OCI-LY7 (cell line): ENCODE data around the gene CDKN1A. TPM values are rescaled to one million over a fixed set of nuclear protein-coding genes. Genes with fewer than 3 reads are reported as not detected.

Source experiments
- BruUV-seq: library from RNA; stranded (reverse); fragments of 400-500 nt; replicated peaks from 2 replicates; lab custom pipeline; 2021; lab: Mats Ljungman, UMichigan
- CTCF ChIA-PET: fragments of 300-600 bp; sonication (Branson Sonifier 250); formaldehyde crosslinking; loops from one replicate; lab custom pipeline; 2022; ENCODE audit warnings: antibody characterized with exemption; ENCODE audit not compliant: unreplicated experiment; lab: Charles Lee
- POLR2A ChIA-PET: fragments of 300-600 bp; sonication (Branson Sonifier 250); formaldehyde crosslinking; loops from one replicate; lab custom pipeline; 2022; ENCODE audit warnings: antibody characterized with exemption; lab: Charles Lee
- DNase-seq: peaks from one replicate; pipeline ENCODE4 v3.0.0-alpha.2; 2015; ENCODE audit warnings: low spot score
- H2AFZ ChIP-seq: fragments of 200-600 bp; sonication (generic), shearing (Covaris generic); 2 replicates; pipeline ENCODE4 v1.6.1; 2014; ENCODE audit warnings: mild to moderate bottlenecking, antibody characterized with exemption, low read length, moderate library complexity
- H3K27ac ChIP-seq: fragments of 200-600 bp; sonication (generic); 2 replicates; pipeline ENCODE4 v1.5.1; 2014; ENCODE audit warnings: mixed run types, low read depth, mild to moderate bottlenecking, moderate library complexity, low read length, inconsistent platforms; ENCODE audit not compliant: poor library complexity, severe bottlenecking
- H3K36me3 ChIP-seq: fragments of 200-600 bp; sonication (generic); 2 replicates; pipeline ENCODE4 v1.6.1; 2014; ENCODE audit warnings: mild to moderate bottlenecking, antibody characterized with exemption, low read length, moderate library complexity, mixed read lengths; ENCODE audit not compliant: insufficient read depth
- H3K4me1 ChIP-seq: fragments of 200-600 bp; sonication (generic); 2 replicates; pipeline ENCODE4 v1.5.1; 2014; ENCODE audit warnings: mild to moderate bottlenecking, low read length; ENCODE audit not compliant: insufficient read depth, poor library complexity, severe bottlenecking
- H3K4me2 ChIP-seq: fragments of 200-600 bp; sonication (generic); 2 replicates; pipeline ENCODE4 v1.6.1; 2014; ENCODE audit warnings: mild to moderate bottlenecking, low read length
- H3K4me3 ChIP-seq: fragments of 200-600 bp; sonication (generic); 2 replicates; pipeline ENCODE4 v1.5.1; 2014; ENCODE audit warnings: mild to moderate bottlenecking, low read depth, low read length; ENCODE audit not compliant: poor library complexity, severe bottlenecking
- H3K79me2 ChIP-seq: fragments of 200-600 bp; sonication (generic); 2 replicates; pipeline ENCODE4 v1.6.1; 2016; ENCODE audit warnings: low read depth, mild to moderate bottlenecking, low read length, moderate library complexity, mixed read lengths; ENCODE audit not compliant: insufficient read depth
- H3K9me2 ChIP-seq: fragments of 200-600 bp; sonication (generic); 2 replicates; pipeline ENCODE4 v1.6.1; 2016; ENCODE audit warnings: mild to moderate bottlenecking, low read length, mixed read lengths; ENCODE audit not compliant: insufficient read depth
- H3K9me3 ChIP-seq: fragments of 200-600 bp; sonication (generic); 2 replicates; pipeline ENCODE4 v1.6.1; 2014; ENCODE audit warnings: mild to moderate bottlenecking, mixed run types, low read length, mixed read lengths
- H4K20me1 ChIP-seq: fragments of 200-600 bp; sonication (generic); 2 replicates; pipeline ENCODE4 v1.6.1; 2014; ENCODE audit warnings: mild to moderate bottlenecking, antibody characterized with exemption, low read length, moderate library complexity, mixed read lengths; ENCODE audit not compliant: insufficient read depth
- EZH2phosphoT487 ChIP-seq: fragments of 200-600 bp; sonication (generic); IDR thresholded peaks from 2 replicates; pipeline ENCODE4 v1.6.1; 2018; ENCODE audit warnings: low read depth, borderline replicate concordance, mild to moderate bottlenecking, mixed run types, antibody characterized with exemption, low read length, moderate library complexity, mixed read lengths
- intact Hi-C: fragments of 100-400 bp; cut with micrococcal nuclease; formaldehyde crosslinking; loops from one replicate; pipeline ENCODE4 v1.10.0; 2022; ENCODE audit not compliant: unreplicated experiment
- total RNA-seq, 2 experiments: library from RNA; depleted of rRNA in 1 of 2; stranded (reverse); fragments of >200 nt in 1 of 2; shearing (Covaris generic) in 1 of 2; gene quantifications; 2 replicates each; pipeline ENCODE4 v1.2.3, GENCODE V29; 2014 to 2022
- TF ChIP-seq, protein P1 (sequence below): fragments of 200-600 bp; sonication (generic); conservative IDR thresholded peaks from 2 replicates; pipeline ENCODE4 v1.5.1; 2014; ENCODE audit warnings: mild to moderate bottlenecking, antibody characterized with exemption, low read length, moderate library complexity, mixed read lengths

Gene CDKN1A
- total RNA-seq, 2 experiments from 2014 or later, result 0.13 to 1.3 TPM

DNA sequence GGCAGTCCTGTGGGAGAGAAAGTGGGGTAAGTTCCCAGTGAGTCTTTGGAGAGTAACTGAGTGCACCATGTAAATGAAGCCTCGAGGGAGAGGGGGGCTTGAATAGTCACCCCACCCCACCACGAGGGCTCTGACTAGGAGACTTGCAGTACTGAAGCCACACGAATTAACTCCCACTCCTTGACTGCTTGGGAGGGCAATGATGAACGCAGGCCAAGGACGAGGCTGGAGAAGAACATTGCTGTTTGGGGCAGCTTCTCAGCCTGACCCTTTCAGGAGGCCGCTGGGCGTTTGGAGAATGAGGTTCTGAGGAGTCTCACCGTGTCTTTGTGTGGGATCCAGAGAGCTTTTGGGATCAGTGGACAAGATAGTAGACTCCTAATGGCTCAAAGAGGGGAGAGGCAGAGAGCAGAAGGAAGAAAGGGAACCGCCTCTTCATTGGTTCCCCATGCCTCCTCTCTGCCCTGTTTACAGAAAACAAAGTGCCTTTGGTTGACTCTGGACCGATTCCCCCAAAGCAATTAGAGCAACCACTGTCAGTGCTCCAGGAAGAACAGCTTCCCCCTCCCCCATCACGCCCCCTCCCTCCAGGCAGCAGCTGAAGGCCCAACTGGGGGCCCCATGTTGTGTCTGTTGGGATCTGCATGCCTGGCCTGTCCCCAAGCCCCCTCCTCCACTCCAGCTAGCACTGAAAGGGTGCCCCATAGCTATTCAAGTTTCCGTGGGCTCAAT lies 41.7 kb upstream of the CDKN1A start:
- no peak overlapping the region for H3K27ac ChIP-seq
- H3K4me3 ChIP-seq, result no peak overlapping the region
- CTCF ChIA-PET, result no interaction called here
- POLR2A ChIA-PET, result no interaction called here
- intact Hi-C loops, result no loop called here
- H2AFZ ChIP-seq, result no peak overlapping the region
- no peaks in the 10 kb centered on the region for H3K9me3 ChIP-seq
- H3K79me2 ChIP-seq, result no peaks in the 10 kb centered on the region
- DNase-seq, result no peak
- TF ChIP-seq, protein P1, sequence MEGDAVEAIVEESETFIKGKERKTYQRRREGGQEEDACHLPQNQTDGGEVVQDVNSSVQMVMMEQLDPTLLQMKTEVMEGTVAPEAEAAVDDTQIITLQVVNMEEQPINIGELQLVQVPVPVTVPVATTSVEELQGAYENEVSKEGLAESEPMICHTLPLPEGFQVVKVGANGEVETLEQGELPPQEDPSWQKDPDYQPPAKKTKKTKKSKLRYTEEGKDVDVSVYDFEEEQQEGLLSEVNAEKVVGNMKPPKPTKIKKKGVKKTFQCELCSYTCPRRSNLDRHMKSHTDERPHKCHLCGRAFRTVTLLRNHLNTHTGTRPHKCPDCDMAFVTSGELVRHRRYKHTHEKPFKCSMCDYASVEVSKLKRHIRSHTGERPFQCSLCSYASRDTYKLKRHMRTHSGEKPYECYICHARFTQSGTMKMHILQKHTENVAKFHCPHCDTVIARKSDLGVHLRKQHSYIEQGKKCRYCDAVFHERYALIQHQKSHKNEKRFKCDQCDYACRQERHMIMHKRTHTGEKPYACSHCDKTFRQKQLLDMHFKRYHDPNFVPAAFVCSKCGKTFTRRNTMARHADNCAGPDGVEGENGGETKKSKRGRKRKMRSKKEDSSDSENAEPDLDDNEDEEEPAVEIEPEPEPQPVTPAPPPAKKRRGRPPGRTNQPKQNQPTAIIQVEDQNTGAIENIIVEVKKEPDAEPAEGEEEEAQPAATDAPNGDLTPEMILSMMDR, result no peak
- no peak for TF ChIP-seq EZH2phosphoT487
- H3K9me2 ChIP-seq, result no peaks in the 10 kb centered on the region
- BruUV-seq, result no TSS peak
- no peak overlapping the region for H3K4me2 ChIP-seq
- H3K4me1 ChIP-seq, result no peaks in the 10 kb centered on the region
- no peaks in the 10 kb centered on the region for H3K36me3 ChIP-seq
- H4K20me1 ChIP-seq, result no peaks in the 10 kb centered on the region

GRCh38 chr6:36638579-36638978 lies 39.9 kb upstream of the CDKN1A start:
- no TSS peak for BruUV-seq

More at GRCh38 chr6:36638579-36638978, 39.9 kb upstream of the CDKN1A start:
- CTCF ChIA-PET, result no interaction called here
- H3K79me2 ChIP-seq, result no peaks in the 10 kb centered on the region
- POLR2A ChIA-PET, result no interaction called here
- H3K4me2 ChIP-seq, result no peak overlapping the region
- intact Hi-C loops, result no loop called here
- TF ChIP-seq, protein P1, result no peak
- TF ChIP-seq EZH2phosphoT487, result no peak
- no peaks in the 10 kb centered on the region for H3K36me3 ChIP-seq
- no peak overlapping the region for H3K27ac ChIP-seq
- H3K9me2 ChIP-seq, result no peaks in the 10 kb centered on the region
- no peak overlapping the region for H2AFZ ChIP-seq
- H3K9me3 ChIP-seq, result no peaks in the 10 kb centered on the region
- peaks cover 2% of the 10 kb centered on the region for H3K4me1 ChIP-seq
- no peak overlapping the region for H3K4me3 ChIP-seq
- no peak for DNase-seq
- H4K20me1 ChIP-seq, result no peaks in the 10 kb centered on the region
